Glomerular visceral epithelial cell (primary cell): Measurements from ENCODE around the gene MAT2A.

Source experiments
- DNase-seq: peaks from one replicate; pipeline ENCODE4 v3.0.0-alpha.2; 2016; ENCODE audit errors: extremely low spot score

The MAT2A gene

DNA sequence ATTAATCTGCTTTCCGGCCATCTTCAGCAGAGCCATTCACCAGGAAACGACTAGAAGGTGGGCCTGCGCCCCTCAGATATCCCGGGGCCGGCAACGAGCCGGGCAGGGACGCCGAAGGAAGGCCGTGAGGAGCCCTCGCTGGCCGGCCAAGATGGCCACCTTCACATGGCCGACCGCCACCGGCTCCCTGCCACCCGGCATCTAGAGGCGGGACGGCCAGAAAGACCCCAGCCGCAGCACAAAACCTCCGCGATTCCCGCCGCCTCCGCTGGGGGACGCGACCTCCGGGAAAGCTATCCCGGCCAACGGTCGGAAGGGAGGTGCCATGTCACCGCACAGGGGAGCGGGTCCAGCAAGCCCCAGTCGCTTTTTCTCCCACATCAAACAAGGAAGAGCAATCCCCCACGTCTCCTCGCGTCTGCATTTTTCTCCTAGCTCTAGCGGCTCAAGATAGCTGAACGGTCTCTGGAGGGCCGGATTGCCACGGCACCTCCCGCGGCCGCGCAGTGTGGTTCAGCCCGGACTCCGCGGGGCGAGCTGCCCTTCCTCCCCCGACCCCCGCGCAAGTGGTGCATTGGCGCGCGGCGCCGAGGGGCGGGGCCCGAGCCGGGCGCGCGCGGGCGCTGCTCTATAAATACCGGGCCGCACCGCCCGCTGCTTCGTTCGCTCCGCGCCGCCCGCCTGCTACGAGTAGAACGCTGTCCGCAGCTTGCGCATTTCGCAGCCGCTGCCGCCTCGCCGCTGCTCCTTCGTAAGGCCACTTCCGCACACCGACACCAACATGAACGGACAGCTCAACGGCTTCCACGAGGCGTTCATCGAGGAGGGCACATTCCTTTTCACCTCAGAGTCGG is at the start of gene MAT2A:
TSS of gene MAT2A (plus strand) at position 662 of the 854 bp plus-strand sequence. CDS start at position 782, 120 bp downstream.
- peak; percentile 91 for DNase-seq

GRCh38 chr2:85490861-85491755 is 47.9 kb upstream of the MAT2A start:
- no peak for DNase-seq

GRCh38 chr2:85496436-85496835 is 42.5 kb upstream of the MAT2A start:
- no peak for DNase-seq

DNA sequence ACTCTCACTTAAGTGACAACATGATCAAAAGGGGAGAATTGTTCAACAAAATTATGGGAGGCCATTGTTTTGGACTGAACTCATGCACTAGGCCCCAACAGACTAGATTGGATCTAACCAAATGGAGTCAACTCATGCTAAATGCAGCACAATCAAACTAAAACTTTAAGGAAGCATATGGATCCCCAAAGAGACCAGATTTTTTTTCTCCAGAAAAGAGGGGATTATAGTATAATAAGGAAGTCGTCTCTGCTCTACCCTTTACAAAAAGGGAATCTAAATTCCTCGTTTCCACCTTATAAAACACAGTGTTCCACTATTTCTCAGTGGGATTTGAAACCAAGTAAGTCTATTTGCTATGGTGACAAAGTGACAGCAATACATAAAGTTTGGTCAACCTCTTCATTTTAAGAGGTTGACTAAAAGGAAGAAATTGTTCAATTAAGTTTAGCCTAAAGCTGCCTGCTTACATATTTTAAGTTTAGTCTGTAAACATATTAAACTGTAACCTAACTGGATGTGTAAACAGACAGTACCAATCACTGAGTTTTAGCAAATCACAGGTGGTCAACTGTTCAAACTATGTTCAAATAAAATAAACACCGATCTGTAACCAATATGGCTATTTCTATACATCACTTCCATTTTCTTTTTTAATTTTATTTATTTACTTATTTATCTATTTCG is 40.9 kb upstream of the MAT2A start:
- no peak for DNase-seq

GRCh38 chr2:85501248-85501647 is 37.7 kb upstream of the MAT2A start:
- no peak for DNase-seq

GRCh38 chr2:85502720-85503119 is 36.2 kb upstream of the MAT2A start:
- no peak for DNase-seq

DNA sequence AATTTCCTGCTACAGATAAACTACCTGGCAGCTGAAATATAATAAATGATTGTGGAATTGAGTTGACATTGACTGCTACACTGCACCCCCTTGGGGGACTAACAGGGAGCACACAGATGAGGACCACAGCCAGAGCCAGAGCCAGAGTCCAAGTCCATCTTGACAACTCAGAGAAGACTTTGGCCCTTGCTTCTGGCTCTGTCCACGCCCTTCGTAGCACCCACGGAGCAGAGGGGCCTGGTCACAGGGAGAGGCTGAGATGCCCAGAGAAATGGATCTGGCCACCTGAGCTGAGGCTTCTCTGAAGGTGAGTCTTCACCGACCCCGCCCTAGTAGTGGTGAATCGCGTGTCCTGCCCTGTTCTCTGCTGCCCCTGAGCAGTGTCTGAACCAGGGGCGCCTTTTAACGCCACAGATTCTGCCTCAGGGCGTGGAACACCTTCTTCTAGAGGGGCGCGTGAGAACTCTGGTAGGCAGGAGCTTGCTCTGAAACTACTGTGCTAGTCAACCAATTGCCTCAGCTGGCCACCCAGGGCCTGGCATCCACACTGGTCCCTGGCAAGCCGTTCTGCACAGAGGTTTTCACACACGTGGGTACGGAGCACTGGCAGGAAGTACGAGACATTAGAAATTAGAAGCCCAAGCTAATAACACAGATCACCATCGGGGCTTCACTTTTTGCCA is 35.7 kb upstream of the MAT2A start:
- DNase-seq: no peak

DNA sequence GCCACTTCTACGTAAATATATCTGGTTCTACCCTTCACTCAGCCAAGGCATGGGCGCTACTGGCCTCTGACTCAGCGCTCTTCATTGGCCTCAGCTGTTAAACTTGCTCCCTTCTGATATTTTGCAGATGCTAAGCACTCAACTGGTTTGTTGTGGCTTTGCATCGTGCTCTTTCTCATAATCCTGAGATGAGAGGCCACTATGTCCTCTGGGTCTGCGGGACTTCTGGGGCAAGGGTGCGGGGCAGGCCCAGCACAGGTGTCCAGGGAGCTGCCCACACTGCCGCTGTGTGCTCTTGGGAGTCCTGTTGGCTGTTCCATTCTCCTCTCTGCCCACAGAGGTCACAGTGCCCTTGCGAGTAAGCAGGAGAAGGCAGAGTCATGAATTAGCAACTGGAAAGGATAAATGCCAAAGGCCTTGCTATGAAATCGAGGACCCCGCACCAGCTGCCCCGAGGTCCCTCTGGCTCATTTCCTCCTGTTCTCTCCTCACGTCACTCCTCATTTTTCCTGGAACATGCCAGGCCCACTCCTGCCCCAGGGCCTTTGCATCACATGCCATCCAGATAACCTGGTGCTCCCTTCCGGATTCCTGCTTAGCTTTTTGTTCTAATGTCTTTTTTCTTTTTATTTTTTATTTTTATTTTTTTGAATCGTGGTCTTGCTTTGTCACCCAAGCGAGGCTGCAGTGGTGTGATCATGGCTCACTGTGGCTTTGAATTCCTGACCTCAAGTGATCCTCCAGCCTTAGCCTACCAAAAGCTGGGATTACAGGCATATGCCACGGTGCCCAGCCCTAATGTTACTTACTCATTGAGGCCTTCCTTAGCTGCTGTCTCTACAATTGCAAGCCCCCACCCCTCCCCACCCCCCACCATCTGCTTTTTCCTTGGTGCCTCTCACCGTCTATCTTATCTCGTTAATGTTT is 34.9 kb upstream of the MAT2A start:
- peak; percentile 83 for DNase-seq

DNA sequence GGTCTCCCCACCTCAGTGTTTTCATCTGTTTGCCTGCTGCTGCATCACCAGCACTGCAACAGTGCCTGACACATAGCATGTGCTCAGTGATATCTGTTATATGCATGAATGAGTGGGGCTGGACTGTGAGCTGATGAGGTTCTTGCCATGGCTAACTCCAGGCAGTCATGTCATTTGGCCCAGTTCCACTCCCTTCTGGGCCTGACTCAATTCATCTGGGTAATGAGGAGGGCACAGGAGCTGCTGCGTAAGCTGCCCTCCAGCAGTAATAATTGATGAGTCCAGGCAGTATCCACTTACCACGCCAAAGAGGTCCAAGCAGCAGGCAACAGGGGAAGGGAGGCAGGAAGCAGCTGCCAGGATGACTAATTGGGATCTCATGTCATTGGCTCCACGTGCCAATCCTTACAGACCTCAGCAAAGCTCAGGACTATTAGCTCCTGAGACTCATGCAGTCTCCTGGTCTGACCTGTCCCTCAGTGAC is 34.1 kb upstream of the MAT2A start:
- peak; percentile 96 for DNase-seq

GRCh38 chr2:85505551-85506238 is 33.3 kb upstream of the MAT2A start:
- DNase-seq: no peak

DNA sequence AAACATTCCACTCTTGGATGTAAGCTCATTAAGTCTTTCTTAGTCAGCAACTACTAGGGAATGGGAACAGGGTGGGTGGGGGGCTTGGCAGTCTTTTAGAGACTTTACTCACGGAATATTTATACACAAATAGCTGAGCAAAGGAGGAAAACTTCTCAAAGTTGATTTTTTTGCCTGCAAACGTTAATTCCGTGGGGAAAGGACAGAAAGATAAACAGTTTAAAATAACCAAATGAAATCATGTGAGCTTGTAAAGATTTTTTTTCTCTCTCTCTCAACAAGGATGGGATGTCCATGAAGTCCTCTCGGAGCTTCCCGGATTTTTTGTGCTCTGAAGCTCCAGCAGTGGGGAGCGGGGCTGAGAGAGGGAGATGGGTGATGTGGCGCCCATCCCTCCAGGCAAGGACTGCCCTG is 32.2 kb upstream of the MAT2A start:
- DNase-seq: no peak

DNA sequence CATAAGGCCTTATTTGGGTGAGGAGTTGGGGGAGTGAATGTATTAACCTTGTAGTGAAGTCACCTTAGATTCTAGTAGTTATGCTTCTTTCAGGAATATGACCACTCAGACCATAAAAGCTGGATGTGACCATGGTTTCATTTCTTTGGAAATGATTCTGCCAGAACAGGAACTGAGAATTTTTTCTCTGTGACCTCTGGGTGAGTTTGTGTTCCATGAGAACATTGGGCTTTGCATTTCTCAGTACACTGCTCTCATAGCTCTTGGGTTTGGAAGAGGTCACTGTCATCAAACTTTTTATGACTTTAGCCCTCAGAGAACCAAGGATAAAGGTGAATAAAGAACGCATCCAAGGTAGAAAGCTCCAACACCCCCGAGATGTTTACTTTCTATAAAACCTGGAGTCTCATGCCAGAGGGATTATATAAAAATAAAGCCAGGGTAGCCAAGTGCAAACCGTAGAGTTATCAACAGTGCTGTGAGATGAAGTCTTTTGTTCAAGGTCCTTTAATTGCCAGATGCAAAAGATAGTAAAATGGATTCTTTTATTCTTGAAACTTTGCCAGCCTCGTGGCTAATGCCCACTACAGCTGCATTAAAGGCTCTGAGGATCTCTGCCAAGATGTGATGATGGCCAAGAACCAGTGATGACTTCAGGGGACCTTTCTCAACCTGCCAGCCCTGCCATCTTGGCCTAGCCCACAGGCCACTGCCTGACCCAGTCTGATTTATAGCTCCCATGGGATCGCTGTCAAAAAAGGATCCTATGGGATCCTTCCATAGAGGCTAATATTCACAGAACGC is 27.8 kb upstream of the MAT2A start:
- DNase-seq: no peak

DNA sequence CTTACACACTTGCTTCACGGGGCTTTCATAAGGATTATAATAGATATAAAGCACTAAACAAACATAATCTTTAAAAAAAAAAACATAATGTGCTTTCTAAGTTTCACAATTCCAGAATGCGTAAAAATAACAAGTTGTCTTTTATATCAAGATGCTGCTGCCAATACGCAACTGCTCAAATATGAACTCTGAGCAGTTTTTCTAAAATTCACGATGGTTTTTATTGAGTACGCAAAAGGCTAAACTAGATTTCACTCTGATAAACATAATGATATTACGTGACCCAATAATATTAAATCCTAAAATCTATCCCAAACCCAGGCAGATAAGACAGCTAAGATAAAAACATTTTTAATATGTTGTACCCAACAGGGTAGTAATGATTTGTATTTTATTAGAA is 24.6 kb upstream of the MAT2A start:
- no peak for DNase-seq

DNA sequence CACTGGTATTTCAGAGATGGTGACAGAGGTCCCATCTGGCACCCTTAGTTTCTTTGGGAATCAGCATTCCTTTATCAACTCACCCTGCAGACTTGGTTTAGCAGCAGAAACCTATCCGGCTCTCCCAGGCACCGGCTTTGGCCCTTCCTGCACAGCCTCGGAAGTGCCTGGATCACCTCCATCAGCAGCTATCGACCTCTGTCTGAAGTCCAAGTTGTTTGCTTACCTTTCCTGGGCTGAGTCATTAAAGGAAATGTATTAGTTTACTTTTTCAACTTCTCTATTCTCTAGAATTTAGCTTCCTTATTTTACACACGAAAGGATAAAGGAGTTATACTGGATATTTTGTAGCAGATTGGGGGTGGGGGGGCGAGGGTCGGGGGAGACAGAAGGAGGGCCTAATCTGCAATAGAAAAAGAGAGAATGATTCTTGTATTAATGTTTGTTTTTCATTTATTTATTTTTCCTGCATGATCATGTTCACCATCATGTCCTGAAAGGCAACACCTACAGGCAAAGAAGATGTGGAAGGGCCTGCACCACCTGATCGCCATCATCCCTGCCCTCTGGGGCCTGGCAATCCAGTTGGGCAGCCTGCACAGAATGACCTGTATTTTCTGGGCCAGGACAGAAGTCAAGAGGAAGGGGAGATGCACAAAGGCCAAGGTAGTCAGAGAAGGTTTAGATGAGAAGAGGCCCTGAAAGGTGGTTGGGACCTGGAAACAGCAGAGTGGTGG is 22.1 kb upstream of the MAT2A start:
- no peak for DNase-seq

DNA sequence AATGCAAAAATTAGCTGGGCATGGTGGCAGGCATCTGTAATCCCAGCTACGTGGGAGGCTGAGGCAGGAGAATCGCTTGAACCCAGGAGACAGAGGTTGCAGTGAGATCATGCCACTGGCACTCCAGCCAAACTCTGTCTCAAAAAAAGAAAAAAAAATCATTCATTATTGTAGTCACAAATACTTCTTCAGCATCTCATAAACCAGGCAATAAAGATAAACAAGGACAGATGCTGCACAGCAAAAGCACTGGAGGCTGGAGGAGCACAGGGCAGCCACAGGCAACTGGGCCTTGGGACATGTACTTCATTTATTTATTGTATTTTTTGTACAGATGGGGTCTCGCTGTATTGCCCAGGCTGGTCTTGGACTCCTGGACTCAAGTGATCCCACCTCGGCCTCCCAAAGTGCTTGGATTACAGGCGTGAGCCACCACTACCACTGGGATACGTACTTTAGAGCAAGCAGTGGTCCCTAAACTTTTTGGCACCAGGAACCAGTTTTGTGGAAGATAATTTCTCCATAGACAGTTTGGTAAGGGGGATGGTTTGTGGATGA is 16.8 kb upstream of the MAT2A start:
- no peak for DNase-seq

- DNase-seq: no peak
Measured at GRCh38 chr2:85523062-85523902, 15.7 kb upstream of the MAT2A start.

GRCh38 chr2:85523903-85524335 is 15.0 kb upstream of the MAT2A start:
- DNase-seq: no peak
